Measurements from ENCODE around the gene TRABD.

DNA sequence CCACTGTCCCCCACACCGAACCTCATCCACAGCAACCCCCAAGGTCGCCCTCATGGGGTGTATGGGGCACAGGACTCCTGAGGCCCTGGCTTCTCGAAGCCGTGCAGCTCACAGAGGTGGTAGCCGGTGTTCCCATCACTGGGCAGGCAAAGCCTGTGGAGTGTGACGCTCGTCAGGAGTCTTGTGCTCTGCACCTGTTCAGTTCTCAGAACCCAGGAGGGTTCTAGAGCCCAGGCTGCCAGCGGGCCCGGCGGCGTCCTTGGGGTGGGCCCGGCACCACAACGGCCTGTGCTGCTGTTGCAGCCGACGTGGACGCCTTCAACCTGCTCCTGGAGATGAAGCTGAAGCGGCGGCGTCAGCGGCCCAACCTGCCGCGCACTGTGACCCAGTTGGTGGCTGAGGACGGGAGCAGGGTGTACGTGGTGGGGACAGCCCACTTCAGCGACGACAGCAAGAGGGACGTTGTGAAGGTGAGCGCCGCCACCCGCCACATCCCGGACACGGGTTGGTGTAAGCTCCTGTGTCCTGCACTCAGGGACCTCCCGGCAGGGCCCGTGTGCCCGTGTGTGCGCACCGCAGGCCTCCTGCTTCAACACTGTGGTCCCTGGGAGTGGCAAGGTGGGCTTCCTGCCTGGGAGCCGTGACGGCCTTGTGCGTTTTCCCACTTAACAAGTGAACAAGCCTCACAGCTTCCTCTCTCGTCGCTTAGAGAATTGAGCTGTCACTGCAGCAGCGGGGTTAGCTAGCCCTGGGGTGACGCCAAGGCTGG is 8.5 kb downstream of the TRABD start:
- TF ChIP-seq, protein P1, sequence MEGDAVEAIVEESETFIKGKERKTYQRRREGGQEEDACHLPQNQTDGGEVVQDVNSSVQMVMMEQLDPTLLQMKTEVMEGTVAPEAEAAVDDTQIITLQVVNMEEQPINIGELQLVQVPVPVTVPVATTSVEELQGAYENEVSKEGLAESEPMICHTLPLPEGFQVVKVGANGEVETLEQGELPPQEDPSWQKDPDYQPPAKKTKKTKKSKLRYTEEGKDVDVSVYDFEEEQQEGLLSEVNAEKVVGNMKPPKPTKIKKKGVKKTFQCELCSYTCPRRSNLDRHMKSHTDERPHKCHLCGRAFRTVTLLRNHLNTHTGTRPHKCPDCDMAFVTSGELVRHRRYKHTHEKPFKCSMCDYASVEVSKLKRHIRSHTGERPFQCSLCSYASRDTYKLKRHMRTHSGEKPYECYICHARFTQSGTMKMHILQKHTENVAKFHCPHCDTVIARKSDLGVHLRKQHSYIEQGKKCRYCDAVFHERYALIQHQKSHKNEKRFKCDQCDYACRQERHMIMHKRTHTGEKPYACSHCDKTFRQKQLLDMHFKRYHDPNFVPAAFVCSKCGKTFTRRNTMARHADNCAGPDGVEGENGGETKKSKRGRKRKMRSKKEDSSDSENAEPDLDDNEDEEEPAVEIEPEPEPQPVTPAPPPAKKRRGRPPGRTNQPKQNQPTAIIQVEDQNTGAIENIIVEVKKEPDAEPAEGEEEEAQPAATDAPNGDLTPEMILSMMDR (IDR thresholded peaks at IDR 0.05): no peak
- TF ChIP-seq, protein P2, sequence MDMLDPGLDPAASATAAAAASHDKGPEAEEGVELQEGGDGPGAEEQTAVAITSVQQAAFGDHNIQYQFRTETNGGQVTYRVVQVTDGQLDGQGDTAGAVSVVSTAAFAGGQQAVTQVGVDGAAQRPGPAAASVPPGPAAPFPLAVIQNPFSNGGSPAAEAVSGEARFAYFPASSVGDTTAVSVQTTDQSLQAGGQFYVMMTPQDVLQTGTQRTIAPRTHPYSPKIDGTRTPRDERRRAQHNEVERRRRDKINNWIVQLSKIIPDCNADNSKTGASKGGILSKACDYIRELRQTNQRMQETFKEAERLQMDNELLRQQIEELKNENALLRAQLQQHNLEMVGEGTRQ (IDR thresholded peaks at IDR 0.05; ENCODE audit: borderline replicate concordance, low read depth, low read length): no peak
- TF ChIP-seq SMC3 (IDR thresholded peaks at IDR 0.05; ENCODE audit: low read depth, low read length) (no peak), EP300 (IDR thresholded peaks at IDR 0.05; ENCODE audit: borderline replicate concordance in 1 of 2, low read depth in 1 of 2, low read length in 1 of 2) (no peak), ELF1 (IDR thresholded peaks at IDR 0.05) (no peak), JUND (IDR thresholded peaks at IDR 0.05) (no peak)
- TF ChIP-seq, protein P3, sequence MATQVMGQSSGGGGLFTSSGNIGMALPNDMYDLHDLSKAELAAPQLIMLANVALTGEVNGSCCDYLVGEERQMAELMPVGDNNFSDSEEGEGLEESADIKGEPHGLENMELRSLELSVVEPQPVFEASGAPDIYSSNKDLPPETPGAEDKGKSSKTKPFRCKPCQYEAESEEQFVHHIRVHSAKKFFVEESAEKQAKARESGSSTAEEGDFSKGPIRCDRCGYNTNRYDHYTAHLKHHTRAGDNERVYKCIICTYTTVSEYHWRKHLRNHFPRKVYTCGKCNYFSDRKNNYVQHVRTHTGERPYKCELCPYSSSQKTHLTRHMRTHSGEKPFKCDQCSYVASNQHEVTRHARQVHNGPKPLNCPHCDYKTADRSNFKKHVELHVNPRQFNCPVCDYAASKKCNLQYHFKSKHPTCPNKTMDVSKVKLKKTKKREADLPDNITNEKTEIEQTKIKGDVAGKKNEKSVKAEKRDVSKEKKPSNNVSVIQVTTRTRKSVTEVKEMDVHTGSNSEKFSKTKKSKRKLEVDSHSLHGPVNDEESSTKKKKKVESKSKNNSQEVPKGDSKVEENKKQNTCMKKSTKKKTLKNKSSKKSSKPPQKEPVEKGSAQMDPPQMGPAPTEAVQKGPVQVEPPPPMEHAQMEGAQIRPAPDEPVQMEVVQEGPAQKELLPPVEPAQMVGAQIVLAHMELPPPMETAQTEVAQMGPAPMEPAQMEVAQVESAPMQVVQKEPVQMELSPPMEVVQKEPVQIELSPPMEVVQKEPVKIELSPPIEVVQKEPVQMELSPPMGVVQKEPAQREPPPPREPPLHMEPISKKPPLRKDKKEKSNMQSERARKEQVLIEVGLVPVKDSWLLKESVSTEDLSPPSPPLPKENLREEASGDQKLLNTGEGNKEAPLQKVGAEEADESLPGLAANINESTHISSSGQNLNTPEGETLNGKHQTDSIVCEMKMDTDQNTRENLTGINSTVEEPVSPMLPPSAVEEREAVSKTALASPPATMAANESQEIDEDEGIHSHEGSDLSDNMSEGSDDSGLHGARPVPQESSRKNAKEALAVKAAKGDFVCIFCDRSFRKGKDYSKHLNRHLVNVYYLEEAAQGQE (IDR thresholded peaks at IDR 0.05; ENCODE audit: low read depth, low read length): no peak
- TF ChIP-seq, protein P4, sequence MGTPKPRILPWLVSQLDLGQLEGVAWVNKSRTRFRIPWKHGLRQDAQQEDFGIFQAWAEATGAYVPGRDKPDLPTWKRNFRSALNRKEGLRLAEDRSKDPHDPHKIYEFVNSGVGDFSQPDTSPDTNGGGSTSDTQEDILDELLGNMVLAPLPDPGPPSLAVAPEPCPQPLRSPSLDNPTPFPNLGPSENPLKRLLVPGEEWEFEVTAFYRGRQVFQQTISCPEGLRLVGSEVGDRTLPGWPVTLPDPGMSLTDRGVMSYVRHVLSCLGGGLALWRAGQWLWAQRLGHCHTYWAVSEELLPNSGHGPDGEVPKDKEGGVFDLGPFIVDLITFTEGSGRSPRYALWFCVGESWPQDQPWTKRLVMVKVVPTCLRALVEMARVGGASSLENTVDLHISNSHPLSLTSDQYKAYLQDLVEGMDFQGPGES (IDR thresholded peaks at IDR 0.05; ENCODE audit: low read depth, low read length): no peak

Data from SK-N-SH (cell line).